GM19023 (cell line): ENCODE data around the gene KRTAP21-3.
"Not testable (repeated sequence)": the region's sequence is repeated elsewhere in the genome, so short reads cannot be mapped to it uniquely, and the experiment has no call there.

Source experiments
- ATAC-seq: cut with Tn5 transposase; IDR thresholded peaks from one replicate; pipeline ENCODE4 v1.9.1; 2021; ENCODE audit warnings: mild to moderate bottlenecking, moderate library complexity; ENCODE audit not compliant: unreplicated experiment

Gene KRTAP21-3

GRCh38 chr21:30718239-30718909 lies at the start of gene KRTAP21-3:
TSS of gene KRTAP21-3 (minus strand) at chr21:30718777. CDS start at chr21:30718759, 18 bp downstream.
- ATAC-seq = no peak

GRCh38 chr21:30760776-30761175 lies 42.2 kb upstream of the KRTAP21-3 start:
- ATAC-seq = no peak

GRCh38 chr21:30758306-30758705 lies 39.7 kb upstream of the KRTAP21-3 start:
- no peak for ATAC-seq

- not testable (repeated sequence) for ATAC-seq
Measured at GRCh38 chr21:30755328-30755727, 36.8 kb upstream of the KRTAP21-3 start, which contains the start of gene KRTAP21-1. TSS of gene KRTAP21-1 (minus strand) at chr21:30755428. CDS start at chr21:30755378, 50 bp downstream.

GRCh38 chr21:30747159-30747558 lies 28.6 kb upstream of the KRTAP21-3 start, which contains the start of gene KRTAP21-2:
TSS of gene KRTAP21-2 (minus strand) at chr21:30747259. CDS start at chr21:30747202, 57 bp downstream.
- ATAC-seq = no peak

- ATAC-seq = no peak
Measured at GRCh38 chr21:30740462-30740861, 21.9 kb upstream of the KRTAP21-3 start.

- ATAC-seq = no peak
Measured at GRCh38 chr21:30733026-30733425, 14.4 kb upstream of the KRTAP21-3 start.

GRCh38 chr21:30726726-30727125 lies 8.1 kb upstream of the KRTAP21-3 start:
- ATAC-seq = no peak

- ATAC-seq = no peak
Measured at GRCh38 chr21:30719401-30719800, 824 bp upstream of the KRTAP21-3 start.

GRCh38 chr21:30717105-30717504 lies 1.5 kb downstream of the KRTAP21-3 start:
- ATAC-seq = no peak

- ATAC-seq = no peak
Measured at GRCh38 chr21:30714946-30715345, 3.6 kb downstream of the KRTAP21-3 start.

- no peak for ATAC-seq
Measured at GRCh38 chr21:30714456-30714855, 4.1 kb downstream of the KRTAP21-3 start.

- no peak for ATAC-seq
Measured at GRCh38 chr21:30713766-30714165, 4.8 kb downstream of the KRTAP21-3 start.

GRCh38 chr21:30710499-30710898 lies 8.1 kb downstream of the KRTAP21-3 start:
- no peak for ATAC-seq

GRCh38 chr21:30707409-30707808 lies 11.2 kb downstream of the KRTAP21-3 start:
- ATAC-seq = no peak

- ATAC-seq = no peak
Measured at GRCh38 chr21:30695956-30696355, 22.6 kb downstream of the KRTAP21-3 start.

- ATAC-seq = no peak
Measured at GRCh38 chr21:30689822-30690221, 28.8 kb downstream of the KRTAP21-3 start.

- ATAC-seq = no peak
Measured at GRCh38 chr21:30684506-30684905, 34.1 kb downstream of the KRTAP21-3 start.

- no peak for ATAC-seq
Measured at GRCh38 chr21:30680586-30680985, 38.0 kb downstream of the KRTAP21-3 start.

- ATAC-seq = no peak
Measured at GRCh38 chr21:30676737-30677136, 41.8 kb downstream of the KRTAP21-3 start.

GRCh38 chr21:30674312-30674711 lies 44.3 kb downstream of the KRTAP21-3 start:
- no peak for ATAC-seq

GRCh38 chr21:30672985-30673650 lies 45.5 kb downstream of the KRTAP21-3 start:
- ATAC-seq = no peak
